GM12878 (cell line): ENCODE data around the gene ASTL. TPM values are rescaled to one million over a fixed set of nuclear protein-coding genes. Genes with fewer than 3 reads are reported as not detected.

Experiments used
- CBFB ChIP-seq: IDR thresholded peaks from 2 replicates; pipeline ENCODE4 v1.6.1; 2016; ENCODE audit warnings: antibody characterized with exemption, low read depth
- CHD1 ChIP-seq: IDR thresholded peaks from 2 replicates; pipeline ENCODE4 v1.6.1; 2012; ENCODE audit warnings: low read depth, low read length, improper control_type of control experiment
- EGR1 ChIP-seq, 2 experiments: IDR thresholded peaks; 1 replicate in 1 of 2; 2 replicates in 1 of 2; pipeline ENCODE4 v1.6.1; 2011 to 2012; ENCODE audit warnings: low read depth in 2 of 2, low read length in 2 of 2, borderline replicate concordance in 1 of 2, mild to moderate bottlenecking in 1 of 2, moderate library complexity in 1 of 2
- FOS ChIP-seq: IDR thresholded peaks from 3 replicates; pipeline ENCODE4 v1.6.1; 2011; ENCODE audit warnings: borderline replicate concordance; ENCODE audit not compliant: insufficient read length; ENCODE audit errors: extremely low read depth
- GABPA ChIP-seq: IDR thresholded peaks from 2 replicates; pipeline ENCODE4 v1.6.1; 2014; ENCODE audit warnings: antibody characterized with exemption, low read depth, mild to moderate bottlenecking, inconsistent platforms
- LARP7 ChIP-seq: fragments of 450-650 bp; IDR thresholded peaks from 2 replicates; pipeline ENCODE4 v1.6.1; 2017; ENCODE audit warnings: mild to moderate bottlenecking
- MEF2B ChIP-seq: fragments of 450-650 bp; IDR thresholded peaks from 2 replicates; pipeline ENCODE4 v1.6.1; 2018; ENCODE audit warnings: mild to moderate bottlenecking, moderate library complexity; ENCODE audit not compliant: partially characterized antibody, poor library complexity, severe bottlenecking
- PAX8 ChIP-seq: fragments of 450-650 bp; IDR thresholded peaks from 2 replicates; pipeline ENCODE4 v1.6.1; 2017; ENCODE audit warnings: mild to moderate bottlenecking, moderate library complexity
- RB1 ChIP-seq: fragments of 450-650 bp; formaldehyde crosslinking; IDR thresholded peaks from 2 replicates; pipeline ENCODE4 v1.6.1; 2017; ENCODE audit warnings: mild to moderate bottlenecking, borderline replicate concordance
- RBBP5 ChIP-seq: fragments of 200-600 bp; sonication (generic); conservative IDR thresholded peaks from 2 replicates; pipeline ENCODE4 v1.6.1; 2016
- SMAD5 ChIP-seq: IDR thresholded peaks from 2 replicates; pipeline ENCODE4 v1.6.1; 2016; ENCODE audit warnings: antibody characterized with exemption, low read depth
- YBX1 ChIP-seq: fragments of 450-650 bp; IDR thresholded peaks from 2 replicates; pipeline ENCODE4 v1.6.1; 2016; ENCODE audit warnings: antibody characterized with exemption
- ZNF217 ChIP-seq: fragments of 450-650 bp; IDR thresholded peaks from 2 replicates; pipeline ENCODE4 v1.6.1; 2017; ENCODE audit warnings: antibody characterized with exemption, mild to moderate bottlenecking
- polyA plus RNA-seq, 11 experiments: library from polyadenylated mRNA; depleted of rRNA in 4 of 11; unstranded in 6 of 11; stranded (reverse) in 5 of 11; fragments of >200 nt; fragmentation: Nextera tagmentation in 4 of 11; fragmentation: Illumina TruSeq in 1 of 11; extraction: Ambion mirVana in 4 of 11; extraction: Trizol in 1 of 11; gene quantifications; 1 replicate in 1 of 11; 2 replicates in 10 of 11; pipeline versions ENCODE4 v1.2.1 to v1.2.3, GENCODE V29; 2011 to 2016; ENCODE audit warnings: inconsistent platforms in 2 of 11, missing spikeins in 2 of 11, low read depth in 1 of 11
- total RNA-seq, 4 experiments: library from RNA; depleted of rRNA in 3 of 4; stranded (reverse); fragments of >200 nt in 3 of 4; fragmentation: Illumina TruSeq in 1 of 4; extraction: Trizol in 1 of 4; gene quantifications; 2 replicates each; pipeline versions ENCODE4 v1.2.1 to v1.2.3, GENCODE V29; 2013 to 2021
- TF ChIP-seq, protein P1 (sequence below): fragments of 450-650 bp; IDR thresholded peaks from 2 replicates; pipeline ENCODE4 v1.6.1; 2018; ENCODE audit warnings: mild to moderate bottlenecking, low read depth, moderate library complexity; ENCODE audit not compliant: partially characterized antibody
- TF ChIP-seq, protein P2 (sequence below): fragments of 450-650 bp; formaldehyde crosslinking; IDR thresholded peaks from 2 replicates; pipeline ENCODE4 v1.5.0; 2022; ENCODE audit warnings: mild to moderate bottlenecking, missing genetic modification characterization
- TF ChIP-seq, protein P3 (sequence below): fragments of 150-350 bp; IDR thresholded peaks from 2 replicates; pipeline ENCODE4 v1.6.1; 2014; ENCODE audit warnings: mild to moderate bottlenecking, low read depth, low read length
- TF ChIP-seq, protein P4 (sequence below): fragments of 450-650 bp; formaldehyde crosslinking; IDR thresholded peaks from 2 replicates; pipeline ENCODE4 v1.4.0; 2022; ENCODE audit warnings: mild to moderate bottlenecking, moderate library complexity
- TF ChIP-seq, protein P5 (sequence below): IDR thresholded peaks from 2 replicates; pipeline ENCODE4 v1.6.1; 2011; ENCODE audit warnings: low read depth, low read length, improper control_type of control experiment, borderline replicate concordance

ASTL gene
- total and polyA plus RNA-seq, 10 of the 15 experiments (the other 5 are each of a cell fraction or from before 2014, with no cell fraction given) = 0.18 to 1.0 (median 0.38) TPM; not detected in 4

DNA sequence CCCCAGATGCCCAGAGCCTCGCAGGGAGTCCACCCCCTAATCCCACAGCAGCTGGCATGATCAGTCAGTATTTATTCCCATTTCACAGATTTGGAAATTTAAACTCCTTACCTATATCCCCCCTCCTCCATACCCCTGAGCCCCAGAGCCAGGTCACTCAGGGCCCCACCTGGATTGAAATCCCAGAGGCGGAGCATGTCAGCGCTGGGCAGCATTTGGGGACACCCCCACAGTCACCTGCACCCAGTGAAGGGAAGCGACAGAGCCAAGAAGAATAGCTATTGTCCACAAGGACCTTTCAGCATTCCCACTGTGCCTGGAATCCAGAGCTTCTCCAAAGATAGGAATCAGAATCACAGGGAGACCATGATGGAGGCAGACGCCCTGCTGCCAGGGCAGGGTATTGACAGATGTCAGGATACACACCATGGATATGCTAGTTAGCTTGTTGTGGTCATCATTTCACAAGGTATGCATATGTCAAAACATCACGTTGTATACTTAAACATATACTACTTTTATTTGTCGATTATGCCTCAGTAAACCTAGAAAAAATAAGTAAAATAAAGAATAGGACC, 968 bp upstream of the ASTL start (continued):
- TF ChIP-seq, protein P1, sequence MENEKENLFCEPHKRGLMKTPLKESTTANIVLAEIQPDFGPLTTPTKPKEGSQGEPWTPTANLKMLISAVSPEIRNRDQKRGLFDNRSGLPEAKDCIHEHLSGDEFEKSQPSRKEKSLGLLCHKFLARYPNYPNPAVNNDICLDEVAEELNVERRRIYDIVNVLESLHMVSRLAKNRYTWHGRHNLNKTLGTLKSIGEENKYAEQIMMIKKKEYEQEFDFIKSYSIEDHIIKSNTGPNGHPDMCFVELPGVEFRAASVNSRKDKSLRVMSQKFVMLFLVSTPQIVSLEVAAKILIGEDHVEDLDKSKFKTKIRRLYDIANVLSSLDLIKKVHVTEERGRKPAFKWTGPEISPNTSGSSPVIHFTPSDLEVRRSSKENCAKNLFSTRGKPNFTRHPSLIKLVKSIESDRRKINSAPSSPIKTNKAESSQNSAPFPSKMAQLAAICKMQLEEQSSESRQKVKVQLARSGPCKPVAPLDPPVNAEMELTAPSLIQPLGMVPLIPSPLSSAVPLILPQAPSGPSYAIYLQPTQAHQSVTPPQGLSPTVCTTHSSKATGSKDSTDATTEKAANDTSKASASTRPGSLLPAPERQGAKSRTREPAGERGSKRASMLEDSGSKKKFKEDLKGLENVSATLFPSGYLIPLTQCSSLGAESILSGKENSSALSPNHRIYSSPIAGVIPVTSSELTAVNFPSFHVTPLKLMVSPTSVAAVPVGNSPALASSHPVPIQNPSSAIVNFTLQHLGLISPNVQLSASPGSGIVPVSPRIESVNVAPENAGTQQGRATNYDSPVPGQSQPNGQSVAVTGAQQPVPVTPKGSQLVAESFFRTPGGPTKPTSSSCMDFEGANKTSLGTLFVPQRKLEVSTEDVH = no peak
- TF ChIP-seq ZNF217 (no peak), LARP7 (no peak), CHD1 (no peak), SMAD5 (0 out of 2 replicates have a peak, but pooled peaks have one; percentile 36), MEF2B (peak; percentile 19), FOS (no peak), CBFB (no peak), RBBP5 (no peak), YBX1 (no peak), RB1 (no peak), GABPA (no peak), EGR1 (IDR thresholded peaks at IDR 0.05; ENCODE audit: borderline replicate concordance in 1 of 2, low read depth in 2 of 2, low read length in 2 of 2) (no peak; a peak in 1 of 3 replicates), PAX8 (peak; percentile 62; the same call in 1 of the 2 replicates)
- TF ChIP-seq, protein P2, sequence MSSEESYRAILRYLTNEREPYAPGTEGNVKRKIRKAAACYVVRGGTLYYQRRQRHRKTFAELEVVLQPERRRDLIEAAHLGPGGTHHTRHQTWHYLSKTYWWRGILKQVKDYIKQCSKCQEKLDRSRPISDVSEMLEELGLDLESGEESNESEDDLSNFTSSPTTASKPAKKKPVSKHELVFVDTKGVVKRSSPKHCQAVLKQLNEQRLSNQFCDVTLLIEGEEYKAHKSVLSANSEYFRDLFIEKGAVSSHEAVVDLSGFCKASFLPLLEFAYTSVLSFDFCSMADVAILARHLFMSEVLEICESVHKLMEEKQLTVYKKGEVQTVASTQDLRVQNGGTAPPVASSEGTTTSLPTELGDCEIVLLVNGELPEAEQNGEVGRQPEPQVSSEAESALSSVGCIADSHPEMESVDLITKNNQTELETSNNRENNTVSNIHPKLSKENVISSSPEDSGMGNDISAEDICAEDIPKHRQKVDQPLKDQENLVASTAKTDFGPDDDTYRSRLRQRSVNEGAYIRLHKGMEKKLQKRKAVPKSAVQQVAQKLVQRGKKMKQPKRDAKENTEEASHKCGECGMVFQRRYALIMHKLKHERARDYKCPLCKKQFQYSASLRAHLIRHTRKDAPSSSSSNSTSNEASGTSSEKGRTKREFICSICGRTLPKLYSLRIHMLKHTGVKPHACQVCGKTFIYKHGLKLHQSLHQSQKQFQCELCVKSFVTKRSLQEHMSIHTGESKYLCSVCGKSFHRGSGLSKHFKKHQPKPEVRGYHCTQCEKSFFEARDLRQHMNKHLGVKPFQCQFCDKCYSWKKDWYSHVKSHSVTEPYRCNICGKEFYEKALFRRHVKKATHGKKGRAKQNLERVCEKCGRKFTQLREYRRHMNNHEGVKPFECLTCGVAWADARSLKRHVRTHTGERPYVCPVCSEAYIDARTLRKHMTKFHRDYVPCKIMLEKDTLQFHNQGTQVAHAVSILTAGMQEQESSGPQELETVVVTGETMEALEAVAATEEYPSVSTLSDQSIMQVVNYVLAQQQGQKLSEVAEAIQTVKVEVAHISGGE (CRISPR knock-in tag) = no peak
- TF ChIP-seq, protein P3, sequence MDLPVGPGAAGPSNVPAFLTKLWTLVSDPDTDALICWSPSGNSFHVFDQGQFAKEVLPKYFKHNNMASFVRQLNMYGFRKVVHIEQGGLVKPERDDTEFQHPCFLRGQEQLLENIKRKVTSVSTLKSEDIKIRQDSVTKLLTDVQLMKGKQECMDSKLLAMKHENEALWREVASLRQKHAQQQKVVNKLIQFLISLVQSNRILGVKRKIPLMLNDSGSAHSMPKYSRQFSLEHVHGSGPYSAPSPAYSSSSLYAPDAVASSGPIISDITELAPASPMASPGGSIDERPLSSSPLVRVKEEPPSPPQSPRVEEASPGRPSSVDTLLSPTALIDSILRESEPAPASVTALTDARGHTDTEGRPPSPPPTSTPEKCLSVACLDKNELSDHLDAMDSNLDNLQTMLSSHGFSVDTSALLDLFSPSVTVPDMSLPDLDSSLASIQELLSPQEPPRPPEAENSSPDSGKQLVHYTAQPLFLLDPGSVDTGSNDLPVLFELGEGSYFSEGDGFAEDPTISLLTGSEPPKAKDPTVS = no peak
- TF ChIP-seq, protein P4, sequence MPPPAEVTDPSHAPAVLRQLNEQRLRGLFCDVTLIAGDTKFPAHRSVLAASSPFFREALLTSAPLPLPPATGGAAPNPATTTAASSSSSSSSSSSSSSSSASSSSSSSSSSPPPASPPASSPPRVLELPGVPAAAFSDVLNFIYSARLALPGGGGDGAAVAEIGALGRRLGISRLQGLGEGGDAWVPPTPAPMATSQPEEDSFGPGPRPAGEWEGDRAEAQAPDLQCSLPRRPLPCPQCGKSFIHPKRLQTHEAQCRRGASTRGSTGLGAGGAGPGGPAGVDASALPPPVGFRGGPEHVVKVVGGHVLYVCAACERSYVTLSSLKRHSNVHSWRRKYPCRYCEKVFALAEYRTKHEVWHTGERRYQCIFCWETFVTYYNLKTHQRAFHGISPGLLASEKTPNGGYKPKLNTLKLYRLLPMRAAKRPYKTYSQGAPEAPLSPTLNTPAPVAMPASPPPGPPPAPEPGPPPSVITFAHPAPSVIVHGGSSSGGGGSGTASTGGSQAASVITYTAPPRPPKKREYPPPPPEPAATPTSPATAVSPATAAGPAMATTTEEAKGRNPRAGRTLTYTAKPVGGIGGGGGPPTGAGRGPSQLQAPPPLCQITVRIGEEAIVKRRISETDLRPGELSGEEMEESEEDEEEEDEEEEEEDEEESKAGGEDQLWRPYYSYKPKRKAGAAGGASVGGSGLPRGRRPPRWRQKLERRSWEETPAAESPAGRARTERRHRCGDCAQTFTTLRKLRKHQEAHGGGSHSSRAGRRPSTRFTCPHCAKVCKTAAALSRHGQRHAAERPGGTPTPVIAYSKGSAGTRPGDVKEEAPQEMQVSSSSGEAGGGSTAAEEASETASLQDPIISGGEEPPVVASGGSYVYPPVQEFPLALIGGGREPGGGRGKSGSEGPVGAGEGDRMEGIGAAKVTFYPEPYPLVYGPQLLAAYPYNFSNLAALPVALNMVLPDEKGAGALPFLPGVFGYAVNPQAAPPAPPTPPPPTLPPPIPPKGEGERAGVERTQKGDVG (CRISPR knock-in tag) = no peak
- TF ChIP-seq, protein P5, sequence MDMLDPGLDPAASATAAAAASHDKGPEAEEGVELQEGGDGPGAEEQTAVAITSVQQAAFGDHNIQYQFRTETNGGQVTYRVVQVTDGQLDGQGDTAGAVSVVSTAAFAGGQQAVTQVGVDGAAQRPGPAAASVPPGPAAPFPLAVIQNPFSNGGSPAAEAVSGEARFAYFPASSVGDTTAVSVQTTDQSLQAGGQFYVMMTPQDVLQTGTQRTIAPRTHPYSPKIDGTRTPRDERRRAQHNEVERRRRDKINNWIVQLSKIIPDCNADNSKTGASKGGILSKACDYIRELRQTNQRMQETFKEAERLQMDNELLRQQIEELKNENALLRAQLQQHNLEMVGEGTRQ = no peak
